ENCODE results near the gene CCT5. TPM values are rescaled to one million over a fixed set of nuclear protein-coding genes. Genes with fewer than 3 reads are reported as not detected.

CCT5 gene
- total RNA-seq, 2 donors from 2014 or later, result 113 to 140 TPM

DNA sequence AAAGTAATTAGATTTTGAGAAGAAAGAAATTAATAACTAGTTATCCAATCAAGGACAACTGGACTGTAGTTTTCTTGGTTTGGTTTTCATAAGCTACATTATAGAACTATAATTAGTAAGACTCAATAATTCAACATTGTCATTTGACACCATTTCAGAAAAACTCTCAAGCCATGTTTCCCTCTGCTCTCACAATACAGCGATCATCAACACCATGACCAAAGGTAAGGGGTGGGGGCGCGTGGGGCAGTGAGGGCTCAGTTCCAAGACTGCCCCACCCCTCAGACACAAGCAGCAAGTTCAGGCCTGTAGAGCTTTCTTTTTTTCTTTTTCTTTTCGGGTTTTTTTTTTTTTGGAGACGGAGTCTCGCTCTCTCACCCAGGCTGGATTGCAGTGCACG, 51.2 kb downstream of the CCT5 start:
- no peak overlapping the region for H3K4me3 ChIP-seq
- no peaks in the 10 kb centered on the region for H3K27me3 ChIP-seq (replicated peaks; ENCODE audit: insufficient read depth)
- H3K27ac ChIP-seq, result no peak overlapping the region
- TF ChIP-seq POLR2AphosphoS5 (IDR thresholded peaks at IDR 0.05), result no peak
- TF ChIP-seq POLR2A (IDR thresholded peaks at IDR 0.05), result no peak
- TF ChIP-seq, protein P1, sequence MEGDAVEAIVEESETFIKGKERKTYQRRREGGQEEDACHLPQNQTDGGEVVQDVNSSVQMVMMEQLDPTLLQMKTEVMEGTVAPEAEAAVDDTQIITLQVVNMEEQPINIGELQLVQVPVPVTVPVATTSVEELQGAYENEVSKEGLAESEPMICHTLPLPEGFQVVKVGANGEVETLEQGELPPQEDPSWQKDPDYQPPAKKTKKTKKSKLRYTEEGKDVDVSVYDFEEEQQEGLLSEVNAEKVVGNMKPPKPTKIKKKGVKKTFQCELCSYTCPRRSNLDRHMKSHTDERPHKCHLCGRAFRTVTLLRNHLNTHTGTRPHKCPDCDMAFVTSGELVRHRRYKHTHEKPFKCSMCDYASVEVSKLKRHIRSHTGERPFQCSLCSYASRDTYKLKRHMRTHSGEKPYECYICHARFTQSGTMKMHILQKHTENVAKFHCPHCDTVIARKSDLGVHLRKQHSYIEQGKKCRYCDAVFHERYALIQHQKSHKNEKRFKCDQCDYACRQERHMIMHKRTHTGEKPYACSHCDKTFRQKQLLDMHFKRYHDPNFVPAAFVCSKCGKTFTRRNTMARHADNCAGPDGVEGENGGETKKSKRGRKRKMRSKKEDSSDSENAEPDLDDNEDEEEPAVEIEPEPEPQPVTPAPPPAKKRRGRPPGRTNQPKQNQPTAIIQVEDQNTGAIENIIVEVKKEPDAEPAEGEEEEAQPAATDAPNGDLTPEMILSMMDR (IDR thresholded peaks at IDR 0.05), result no peak
- no peak for DNase-seq (ENCODE audit: low spot score)
- 62% methylated on average over 7 of the region's 7 CpGs for WGBS
- H3K4me1 ChIP-seq (replicated peaks), result no peaks in the 10 kb centered on the region
- intact Hi-C loops (cut with DNase I), result no loop called here
- H3K36me3 ChIP-seq, result no peaks in the 10 kb centered on the region
- no peaks in the 10 kb centered on the region for H3K9me3 ChIP-seq

DNA sequence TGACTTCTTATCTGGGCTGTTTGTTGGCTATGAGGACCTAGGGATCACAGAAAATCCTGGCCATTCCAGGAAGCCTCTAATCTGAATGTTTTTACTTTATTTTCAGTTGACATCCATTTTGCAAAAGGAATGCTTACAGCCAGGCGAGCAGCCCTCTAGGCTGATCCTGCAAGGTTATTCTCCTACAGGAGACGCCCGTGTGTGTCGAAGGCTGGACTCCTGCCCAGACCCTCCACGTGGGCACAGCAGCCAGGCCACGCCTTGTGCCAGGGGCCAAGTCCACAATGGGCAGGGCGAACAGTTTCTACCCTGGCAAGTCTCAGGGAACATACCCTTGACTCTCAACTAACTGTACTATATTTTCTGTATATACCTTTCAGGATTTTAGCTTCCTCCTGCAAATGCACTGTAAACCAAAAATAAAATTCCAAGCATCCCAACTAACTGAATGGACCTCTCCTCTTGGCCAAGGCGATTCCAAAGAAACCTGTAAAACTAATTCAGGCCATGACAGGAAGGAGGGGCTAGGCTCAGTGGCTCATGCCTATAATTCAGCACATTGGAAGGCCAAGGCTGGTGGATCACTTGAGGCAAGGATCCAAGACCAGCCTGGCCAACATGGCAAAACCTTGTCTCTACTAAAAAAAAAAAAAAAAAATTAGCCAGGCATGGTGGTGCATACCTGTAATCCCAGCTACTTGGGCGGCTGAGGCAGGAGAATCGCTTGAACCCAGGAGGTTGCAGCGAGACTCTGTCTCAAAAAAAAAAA, 51.9 kb downstream of the CCT5 start:
- Histone ChIP-seq H3K27me3 (replicated peaks; ENCODE audit: insufficient read depth) (no peaks in the 10 kb centered on the region), H3K27ac (peak overlapping the region in 1 of 2 donors; percentile 20), H3K36me3 (no peaks in the 10 kb centered on the region), H3K9me3 (no peaks in the 10 kb centered on the region), H3K4me3 (no peak overlapping the region), H3K4me1 (replicated peaks) (no peaks in the 10 kb centered on the region)
- TF ChIP-seq POLR2AphosphoS5 (IDR thresholded peaks at IDR 0.05) (peak; percentile 81), POLR2A (IDR thresholded peaks at IDR 0.05) (no peak)
- 59% methylated on average over 11 of the region's 11 CpGs for WGBS
- intact Hi-C loops (cut with DNase I), result no loop called here
- peak; percentile 91 for DNase-seq (ENCODE audit: low spot score)

DNA sequence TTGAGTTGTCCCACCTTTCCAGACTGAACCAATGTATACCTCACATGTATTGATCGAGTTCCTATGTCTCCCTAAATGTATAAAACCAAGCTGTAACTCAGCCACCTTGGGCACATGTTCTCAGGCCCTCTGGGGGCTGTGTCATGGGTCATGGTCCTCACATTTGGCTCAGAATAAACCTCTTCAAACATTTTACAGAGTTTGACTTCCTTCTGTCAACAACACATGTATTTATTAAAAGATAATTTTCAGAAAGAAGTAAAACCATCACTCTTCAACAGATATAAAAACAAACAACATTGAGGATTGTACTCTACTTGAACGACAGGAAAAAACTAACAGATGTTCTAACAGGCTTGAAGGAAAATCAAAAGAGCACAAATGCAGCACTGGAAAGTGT, 53.1 kb downstream of the CCT5 start:
- no peaks in the 10 kb centered on the region for H3K4me1 ChIP-seq (replicated peaks)
- TF ChIP-seq, protein P1 (IDR thresholded peaks at IDR 0.05), result no peak
- TF ChIP-seq POLR2AphosphoS5 (IDR thresholded peaks at IDR 0.05), result no peak
- TF ChIP-seq POLR2A (IDR thresholded peaks at IDR 0.05), result no peak
- WGBS, result 71% methylated on average over 2 of the region's 2 CpGs

DNA sequence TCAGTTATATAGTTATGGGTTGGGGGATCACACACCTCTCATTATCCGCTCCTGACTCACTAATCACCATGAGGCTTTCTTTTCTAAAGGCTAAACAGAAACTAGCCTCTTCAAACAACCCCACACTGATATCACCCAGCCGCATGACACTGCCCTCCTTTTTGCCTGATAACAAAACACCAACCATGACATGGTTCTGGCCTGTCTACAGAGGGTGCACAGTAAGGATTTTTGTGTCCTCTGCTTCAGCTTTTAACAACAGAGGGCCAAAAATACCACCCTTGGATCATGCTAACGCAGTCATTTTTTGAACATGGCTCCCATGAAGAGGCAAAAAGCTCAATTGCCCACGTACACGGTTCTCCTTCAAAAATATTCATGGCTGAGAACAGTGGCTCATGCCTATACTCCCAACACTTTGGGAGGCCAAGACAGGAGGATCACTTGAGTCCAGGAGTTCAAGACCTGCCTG, 53.7 kb downstream of the CCT5 start:
- WGBS, result 77% methylated on average over 5 of the region's 5 CpGs
- Histone ChIP-seq H3K36me3 (no peaks in the 10 kb centered on the region), H3K9me3 (no peaks in the 10 kb centered on the region), H3K4me1 (replicated peaks) (no peaks in the 10 kb centered on the region), H3K27ac (no peak overlapping the region), H3K4me3 (no peak overlapping the region), H3K27me3 (replicated peaks; ENCODE audit: insufficient read depth) (no peaks in the 10 kb centered on the region)
- intact Hi-C loops (cut with DNase I), result no loop called here
- no peak for DNase-seq (ENCODE audit: low spot score)
- TF ChIP-seq POLR2A (IDR thresholded peaks at IDR 0.05) (no peak), POLR2AphosphoS5 (IDR thresholded peaks at IDR 0.05) (no peak)
- TF ChIP-seq, protein P1 (IDR thresholded peaks at IDR 0.05), result no peak

More for the DNA sequence above, 53.1 kb downstream of the CCT5 start:
- intact Hi-C loops (cut with DNase I), result no loop called here
- DNase-seq (ENCODE audit: low spot score), result no peak
- Histone ChIP-seq H3K27me3 (replicated peaks; ENCODE audit: insufficient read depth) (no peaks in the 10 kb centered on the region), H3K36me3 (no peaks in the 10 kb centered on the region), H3K27ac (no peak overlapping the region), H3K9me3 (no peaks in the 10 kb centered on the region), H3K4me3 (no peak overlapping the region)

DNA sequence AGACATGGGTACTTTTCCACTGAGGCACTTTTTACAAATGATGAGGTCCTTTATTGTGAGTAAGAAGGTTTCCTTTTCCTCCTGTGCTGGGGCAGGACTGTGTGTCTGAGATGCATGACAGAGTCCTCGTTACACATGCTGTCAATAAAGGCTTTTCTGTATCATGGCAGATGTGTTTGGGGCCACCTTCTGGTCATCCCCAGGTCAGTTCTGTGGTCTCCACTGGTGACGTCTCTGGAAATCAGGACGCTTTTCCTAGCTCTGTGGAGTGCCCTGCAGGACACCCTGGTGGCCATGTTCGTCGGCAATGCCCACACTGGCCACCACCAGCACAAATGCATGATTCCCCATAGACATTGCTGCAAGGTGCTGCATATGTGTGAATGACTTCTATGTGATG, 54.9 kb downstream of the CCT5 start:
- intact Hi-C loops (cut with DNase I), result no loop called here
- H3K9me3 ChIP-seq, result no peaks in the 10 kb centered on the region
- no peak overlapping the region for H3K27ac ChIP-seq
- no peak overlapping the region for H3K4me3 ChIP-seq
- H3K27me3 ChIP-seq (replicated peaks; ENCODE audit: insufficient read depth), result no peaks in the 10 kb centered on the region
- DNase-seq (ENCODE audit: low spot score), result no peak
- H3K36me3 ChIP-seq, result no peaks in the 10 kb centered on the region
- H3K4me1 ChIP-seq (replicated peaks), result no peaks in the 10 kb centered on the region
- WGBS, result 93% methylated on average over 5 of the region's 5 CpGs
- no peak for TF ChIP-seq POLR2AphosphoS5 (IDR thresholded peaks at IDR 0.05)
- TF ChIP-seq POLR2A (IDR thresholded peaks at IDR 0.05), result no peak
- TF ChIP-seq, protein P1 (IDR thresholded peaks at IDR 0.05), result peak in 1 of 4 experiments; percentile 15

Data from prostate gland (tissue), 2 donors.